Epithelial cell of prostate (primary cell): ENCODE data around the gene IGFBP6.

Experiments used
- DNase-seq: peaks from one replicate; pipeline ENCODE4 v3.0.0-alpha.2; 2011; ENCODE audit warnings: low read depth, low spot score
- H3K27ac ChIP-seq: fragments of 450-650 bp; 2 replicates; pipeline ENCODE4 v1.5.1; 2017; ENCODE audit warnings: mild to moderate bottlenecking

Gene IGFBP6

GRCh38 chr12:53113136-53113705 is 15.8 kb downstream of the IGFBP6 start:
- H3K27ac ChIP-seq = no peak overlapping the region
- no peak for DNase-seq

- no peak overlapping the region for H3K27ac ChIP-seq
- DNase-seq = no peak
These were observed 16.5 kb downstream of the IGFBP6 start for GRCh38 chr12:53113951-53114350.

- DNase-seq = no peak
- H3K27ac ChIP-seq = no peak overlapping the region
These were observed 17.8 kb downstream of the IGFBP6 start for GRCh38 chr12:53115112-53115890.

GRCh38 chr12:53115891-53116648 is 18.6 kb downstream of the IGFBP6 start:
- no peak overlapping the region for H3K27ac ChIP-seq
- DNase-seq = no peak

GRCh38 chr12:53118751-53119300 is 21.4 kb downstream of the IGFBP6 start:
- H3K27ac ChIP-seq = no peak overlapping the region
- DNase-seq = no peak

- DNase-seq = no peak
- no peak overlapping the region for H3K27ac ChIP-seq
These were observed 23.4 kb downstream of the IGFBP6 start for GRCh38 chr12:53120685-53121525.

GRCh38 chr12:53122961-53123468 is 25.5 kb downstream of the IGFBP6 start:
- no peak overlapping the region for H3K27ac ChIP-seq
- DNase-seq = no peak

- no peak for DNase-seq
- no peak overlapping the region for H3K27ac ChIP-seq
These were observed 26.3 kb downstream of the IGFBP6 start for GRCh38 chr12:53123578-53124351.

GRCh38 chr12:53124352-53124723 is 26.9 kb downstream of the IGFBP6 start:
- DNase-seq = no peak
- H3K27ac ChIP-seq = no peak overlapping the region

- no peak overlapping the region for H3K27ac ChIP-seq
- DNase-seq = no peak
These were observed 29.7 kb downstream of the IGFBP6 start for GRCh38 chr12:53127169-53127568.

- no peak for DNase-seq
- H3K27ac ChIP-seq = no peak overlapping the region
These were observed 31.5 kb downstream of the IGFBP6 start for GRCh38 chr12:53128780-53129569.

GRCh38 chr12:53131844-53132243 is 34.4 kb downstream of the IGFBP6 start:
- no peak for DNase-seq
- H3K27ac ChIP-seq = no peak overlapping the region

GRCh38 chr12:53133722-53134121 is 36.3 kb downstream of the IGFBP6 start:
- H3K27ac ChIP-seq = no peak overlapping the region
- no peak for DNase-seq

- no peak overlapping the region for H3K27ac ChIP-seq
- no peak for DNase-seq
These were observed 45.9 kb downstream of the IGFBP6 start for GRCh38 chr12:53143355-53143754.

GRCh38 chr12:53145383-53146260 is 48.2 kb downstream of the IGFBP6 start:
- DNase-seq = no peak
- H3K27ac ChIP-seq = no peak overlapping the region

- DNase-seq = no peak
- H3K27ac ChIP-seq = no peak overlapping the region
These were observed 49.7 kb downstream of the IGFBP6 start for GRCh38 chr12:53147181-53147580.

GRCh38 chr12:53147653-53148052 is 50.2 kb downstream of the IGFBP6 start:
- no peak for DNase-seq
- H3K27ac ChIP-seq = no peak overlapping the region

- DNase-seq = no peak
- no peak overlapping the region for H3K27ac ChIP-seq
These were observed 53.6 kb downstream of the IGFBP6 start for GRCh38 chr12:53151039-53151438.
